Psoas muscle (tissue), 8 donors: ENCODE measurements around the gene SLC16A14. TPM values are rescaled to one million over a fixed set of nuclear protein-coding genes. Genes with fewer than 3 reads are reported as not detected.

Source experiments
- ATAC-seq, 4 donors: fragments of 200-7000 bp; cut with Tn5 transposase; one replicate each; pipeline ENCODE4 v1.9.1; 2020; ENCODE audit warnings: moderate library complexity in 3 of 4, mild to moderate bottlenecking in 2 of 4
- DNase-seq, 2 donors: peaks; one replicate each; pipeline ENCODE4 v3.0.0-alpha.2; 2020
- H3K27ac ChIP-seq: fragments of 200-600 bp; one replicate; pipeline ENCODE4 v1.8.0; 2022
- H3K27me3 ChIP-seq, 3 donors: fragments of 200-600 bp in 1 of 3; one replicate each; pipeline versions ENCODE4 v1.6.1 to v1.8.0; 2013 to 2022; ENCODE audit warnings: low read length in 2 of 3, mild to moderate bottlenecking in 2 of 3, moderate library complexity in 1 of 3; ENCODE audit not compliant: insufficient read depth in 3 of 3
- H3K36me3 ChIP-seq, 2 donors: fragments of 200-600 bp in 1 of 2; one replicate each; pipeline versions ENCODE4 v1.6.1 to v1.8.0; 2013 to 2022; ENCODE audit warnings: low read depth in 1 of 2, mild to moderate bottlenecking in 1 of 2, moderate library complexity in 1 of 2; ENCODE audit not compliant: insufficient read depth in 1 of 2
- H3K4me1 ChIP-seq: fragments of 200-600 bp; one replicate; pipeline ENCODE4 v1.8.0; 2022
- H3K4me3 ChIP-seq: fragments of 200-600 bp; one replicate; pipeline ENCODE4 v1.8.0; 2022; ENCODE audit warnings: mild to moderate bottlenecking
- H3K9me3 ChIP-seq: fragments of 200-600 bp; one replicate; pipeline ENCODE4 v1.8.0; 2022
- CTCF ChIP-seq: fragments of 200-600 bp; IDR thresholded peaks from one replicate; pipeline ENCODE4 v1.8.0; 2022; ENCODE audit warnings: antibody characterized with exemption
- WGBS, 3 donors: extraction: QIAGEN DNeasy Blood & Tissue Kit; methylation state at CpG; one replicate each; pipeline versions ENCODE4 v1.1.6 to v1.1.7; 2013; 5-methylcytosine and 5-hydroxymethylcytosine counted together
- intact Hi-C, 2 donors: fragments of 100-400 bp; cut with DNase I; formaldehyde crosslinking; loops; one replicate each; pipeline versions ENCODE4 v1.11.0 to v1.14.2; 2022
- polyA plus RNA-seq, 3 donors: library from polyadenylated mRNA; stranded (reverse); fragments of 200-250 nt; gene quantifications; one replicate each; pipeline ENCODE4 v1.2.3, GENCODE V29; 2013
- total RNA-seq, 4 donors: library from RNA; stranded (reverse); fragmentation: NEBNext Ultra II Directional in 2 of 4; extraction: Animal tissue kit (Norgen Biotek cat#: 25700) in 2 of 4; gene quantifications; one replicate each; pipeline versions ENCODE4 v1.2.1 to v1.2.4, GENCODE V29; 2021 to 2023
- donor health status: healthy with polysubstance abuse.
- donor health status: DM: no; HTN: no; CAD: no; lungs with moderate emphysema.
- donor health status: Bipolar disorder and iron deficiency.
- donor health status: healthy.
- donor health status: DM: yes; HTN: yes; CAD: no.
- donor health status: DM: no; HTN: no; CAD: no.
- donor health status: DM: no; HTN: no; CAD: no.
- donor health status: DM: yes; HTN: yes; CAD: no.

SLC16A14 gene
- total and polyA plus RNA-seq, 7 donors, result 0.17 to 1.2 (median 0.46) TPM

GRCh38 chr2:230048010-230048671, 20.6 kb downstream of the SLC16A14 start:
- Histone ChIP-seq H3K9me3 (no peaks in the 10 kb centered on the region), H3K4me1 (no peaks in the 10 kb centered on the region), H3K4me3 (no peak overlapping the region), H3K27me3 (no peaks in the 10 kb centered on the region), H3K36me3 (no peaks in the 10 kb centered on the region), H3K27ac (no peak overlapping the region)
- 89 to 94% (median 92%) methylated on average over 4 of the region's 4 CpGs for WGBS, 3 donors
- no peak for TF ChIP-seq CTCF
- no peak for ATAC-seq
- DNase-seq, result no peak
- intact Hi-C loops, result no loop called here

- Histone ChIP-seq H3K36me3 (no peaks in the 10 kb centered on the region), H3K4me3 (no peak overlapping the region), H3K4me1 (no peaks in the 10 kb centered on the region), H3K27ac (no peak overlapping the region), H3K9me3 (no peaks in the 10 kb centered on the region), H3K27me3 (no peaks in the 10 kb centered on the region)
- ATAC-seq (no peak), DNase-seq (no peak)
- intact Hi-C loops, result no loop called here
- 97% methylated on average over 16 of the region's 16 CpGs for WGBS, 3 donors
- no peak for TF ChIP-seq CTCF
Measured at GRCh38 chr2:230046491-230046890, 22.2 kb downstream of the SLC16A14 start.

GRCh38 chr2:230043461-230043860, 25.3 kb downstream of the SLC16A14 start:
- Histone ChIP-seq H3K36me3 (no peaks in the 10 kb centered on the region), H3K4me1 (no peaks in the 10 kb centered on the region), H3K27ac (no peak overlapping the region), H3K9me3 (no peaks in the 10 kb centered on the region), H3K27me3 (no peaks in the 10 kb centered on the region), H3K4me3 (no peak overlapping the region)
- TF ChIP-seq CTCF, result no peak
- no peak for DNase-seq
- whole genome bisulfite sequencing, 3 donors, result 87 to 91% (median 90%) methylated on average over 2 of the region's 2 CpGs
- intact Hi-C loops, result no loop called here
- ATAC-seq, result no peak

- TF ChIP-seq CTCF, result no peak
- no peaks in the 10 kb centered on the region for H3K9me3 ChIP-seq
- no peaks in the 10 kb centered on the region for H3K27me3 ChIP-seq
- WGBS, 3 donors, result 73 to 90% (median 83%) methylated on average over 5 of the region's 5 CpGs
- no peaks in the 10 kb centered on the region for H3K4me1 ChIP-seq
- H3K27ac ChIP-seq, result no peak overlapping the region
- DNase-seq, result no peak
- intact Hi-C loops, result no loop called here
- H3K36me3 ChIP-seq, result no peaks in the 10 kb centered on the region
- H3K4me3 ChIP-seq, result no peak overlapping the region
- no peak for ATAC-seq
Measured at GRCh38 chr2:230043025-230043424, 25.7 kb downstream of the SLC16A14 start.

DNA sequence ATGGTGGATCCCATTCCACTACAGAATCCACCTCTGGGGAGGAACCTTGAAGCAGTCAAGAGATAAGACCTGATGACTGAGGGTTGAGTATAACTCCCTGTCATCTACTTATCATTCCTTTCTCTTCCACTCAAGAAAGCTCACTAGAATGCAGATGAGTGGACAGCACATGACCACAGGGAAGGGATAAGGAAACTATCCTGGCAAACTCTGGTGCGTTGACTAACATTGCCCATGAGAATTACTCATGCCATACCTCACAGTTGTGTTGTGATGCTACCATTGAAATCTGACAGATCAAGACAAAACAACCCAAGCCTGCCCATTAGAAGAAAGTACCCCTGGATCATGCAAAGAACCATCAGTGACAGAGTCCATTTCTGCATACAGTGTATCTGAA, 26.5 kb downstream of the SLC16A14 start:
- TF ChIP-seq CTCF, result no peak
- H3K4me1 ChIP-seq, result no peaks in the 10 kb centered on the region
- ATAC-seq (no peak), DNase-seq (no peak)
- WGBS, 3 donors, result 93 to 100% (median 100%) methylated on average over 1 of the region's 1 CpG
- no peaks in the 10 kb centered on the region for H3K9me3 ChIP-seq
- no peak overlapping the region for H3K27ac ChIP-seq
- no peaks in the 10 kb centered on the region for H3K27me3 ChIP-seq
- intact Hi-C loops, result no loop called here
- H3K36me3 ChIP-seq, result no peaks in the 10 kb centered on the region
- no peak overlapping the region for H3K4me3 ChIP-seq
